HCT116 (cell line): Measurements from ENCODE around the gene STEAP1.

Experiments used
- CEBPB ChIP-seq: IDR thresholded peaks from 2 replicates; pipeline ENCODE4 v1.6.1; 2012; ENCODE audit warnings: low read depth
- ELF1 ChIP-seq: IDR thresholded peaks from 2 replicates; pipeline ENCODE4 v1.6.1; 2012; ENCODE audit warnings: low read depth, borderline replicate concordance
- EZH2 ChIP-seq: fragments of 200-600 bp; sonication (generic); IDR thresholded peaks from 2 replicates; pipeline ENCODE4 v1.6.1; 2017; ENCODE audit warnings: antibody characterized with exemption, mixed run types
- EZH2phosphoT487 ChIP-seq: fragments of 200-600 bp; IDR thresholded peaks from 2 replicates; pipeline ENCODE4 v1.6.1; 2018; ENCODE audit warnings: antibody characterized with exemption, borderline replicate concordance
- POLR2A ChIP-seq: IDR thresholded peaks from 2 replicates; pipeline ENCODE4 v1.7.0; 2011; ENCODE audit warnings: borderline replicate concordance; ENCODE audit not compliant: insufficient read depth, insufficient read length; ENCODE audit errors: extremely low read depth
- RAD21 ChIP-seq: IDR thresholded peaks from 2 replicates; pipeline ENCODE4 v1.6.1; 2012; ENCODE audit warnings: low read depth, mild to moderate bottlenecking
- SRF ChIP-seq: IDR thresholded peaks from 2 replicates; pipeline ENCODE4 v1.6.1; 2012; ENCODE audit warnings: low read depth
- TCF7L2 ChIP-seq: IDR thresholded peaks from 2 replicates; pipeline ENCODE4 v1.7.0; 2011; ENCODE audit warnings: borderline replicate concordance, inconsistent platforms; ENCODE audit not compliant: insufficient read depth, insufficient read length; ENCODE audit errors: extremely low read depth
- YY1 ChIP-seq: IDR thresholded peaks from 2 replicates; pipeline ENCODE4 v1.6.1; 2011; ENCODE audit warnings: low read length, low read depth, moderate library complexity, mild to moderate bottlenecking; ENCODE audit not compliant: insufficient replicate concordance; ENCODE audit errors: extremely low read depth
- TF ChIP-seq, protein P1 (sequence below), 3 experiments: fragments of 200-600 bp in 1 of 3; sonication (generic) in 1 of 3; IDR thresholded peaks in 2 of 3; conservative IDR thresholded peaks in 1 of 3; 2 replicates each; pipeline ENCODE4 v1.5.1; 2012 to 2017; ENCODE audit warnings: low read depth in 2 of 3, low read length in 2 of 3, antibody characterized with exemption in 1 of 3, borderline replicate concordance in 1 of 3, control low read depth in 1 of 3, mild to moderate bottlenecking in 1 of 3, mixed read lengths in 1 of 3, mixed run types in 1 of 3, moderate library complexity in 1 of 3; ENCODE audit not compliant: insufficient read depth in 1 of 3
- TF ChIP-seq, protein P2 (sequence below): IDR thresholded peaks from 2 replicates; pipeline ENCODE4 v1.6.1; 2012

DNA sequence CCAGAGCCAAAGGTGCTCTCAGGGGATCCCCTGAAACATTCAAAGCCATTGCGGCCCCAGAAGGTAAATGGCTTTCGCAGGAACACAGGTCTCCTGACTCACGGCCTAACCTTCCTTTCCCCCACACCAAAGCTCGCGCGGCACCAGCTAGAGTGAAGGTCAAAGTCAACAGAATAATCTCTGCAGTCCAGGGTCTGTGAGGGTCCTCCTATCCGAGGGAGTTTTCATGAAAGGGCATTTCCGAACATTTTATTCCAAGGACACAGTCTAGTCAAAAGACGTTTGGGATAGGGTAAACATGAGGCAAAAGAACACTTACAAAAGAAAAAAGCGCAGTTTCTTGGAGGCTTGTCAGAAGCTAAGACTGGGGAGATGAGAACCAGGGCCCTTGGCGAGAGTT lies 56.7 kb downstream of the STEAP1 start:
- TF ChIP-seq, protein P1, sequence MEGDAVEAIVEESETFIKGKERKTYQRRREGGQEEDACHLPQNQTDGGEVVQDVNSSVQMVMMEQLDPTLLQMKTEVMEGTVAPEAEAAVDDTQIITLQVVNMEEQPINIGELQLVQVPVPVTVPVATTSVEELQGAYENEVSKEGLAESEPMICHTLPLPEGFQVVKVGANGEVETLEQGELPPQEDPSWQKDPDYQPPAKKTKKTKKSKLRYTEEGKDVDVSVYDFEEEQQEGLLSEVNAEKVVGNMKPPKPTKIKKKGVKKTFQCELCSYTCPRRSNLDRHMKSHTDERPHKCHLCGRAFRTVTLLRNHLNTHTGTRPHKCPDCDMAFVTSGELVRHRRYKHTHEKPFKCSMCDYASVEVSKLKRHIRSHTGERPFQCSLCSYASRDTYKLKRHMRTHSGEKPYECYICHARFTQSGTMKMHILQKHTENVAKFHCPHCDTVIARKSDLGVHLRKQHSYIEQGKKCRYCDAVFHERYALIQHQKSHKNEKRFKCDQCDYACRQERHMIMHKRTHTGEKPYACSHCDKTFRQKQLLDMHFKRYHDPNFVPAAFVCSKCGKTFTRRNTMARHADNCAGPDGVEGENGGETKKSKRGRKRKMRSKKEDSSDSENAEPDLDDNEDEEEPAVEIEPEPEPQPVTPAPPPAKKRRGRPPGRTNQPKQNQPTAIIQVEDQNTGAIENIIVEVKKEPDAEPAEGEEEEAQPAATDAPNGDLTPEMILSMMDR (IDR thresholded peaks at IDR 0.05 in 2 of 3, conservative IDR thresholded peaks at IDR 0.05 in 1 of 3; ENCODE audit: borderline replicate concordance in 1 of 3, insufficient read depth in 1 of 3, low read depth in 2 of 3, low read length in 2 of 3): no peak
- TF ChIP-seq TCF7L2 (no peak), EZH2 (no peak), EZH2phosphoT487 (no peak), POLR2A (no peak), YY1 (no peak), RAD21 (no peak), ELF1 (no peak), CEBPB (no peak), SRF (no peak)
- TF ChIP-seq, protein P2, sequence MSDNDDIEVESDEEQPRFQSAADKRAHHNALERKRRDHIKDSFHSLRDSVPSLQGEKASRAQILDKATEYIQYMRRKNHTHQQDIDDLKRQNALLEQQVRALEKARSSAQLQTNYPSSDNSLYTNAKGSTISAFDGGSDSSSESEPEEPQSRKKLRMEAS: no peak
